ENCODE results near the gene SVOP. TPM values are rescaled to one million over a fixed set of nuclear protein-coding genes. Genes with fewer than 3 reads are reported as not detected.

The SVOP gene
- total RNA-seq, 4 donors from 2014 or later, result not detected

DNA sequence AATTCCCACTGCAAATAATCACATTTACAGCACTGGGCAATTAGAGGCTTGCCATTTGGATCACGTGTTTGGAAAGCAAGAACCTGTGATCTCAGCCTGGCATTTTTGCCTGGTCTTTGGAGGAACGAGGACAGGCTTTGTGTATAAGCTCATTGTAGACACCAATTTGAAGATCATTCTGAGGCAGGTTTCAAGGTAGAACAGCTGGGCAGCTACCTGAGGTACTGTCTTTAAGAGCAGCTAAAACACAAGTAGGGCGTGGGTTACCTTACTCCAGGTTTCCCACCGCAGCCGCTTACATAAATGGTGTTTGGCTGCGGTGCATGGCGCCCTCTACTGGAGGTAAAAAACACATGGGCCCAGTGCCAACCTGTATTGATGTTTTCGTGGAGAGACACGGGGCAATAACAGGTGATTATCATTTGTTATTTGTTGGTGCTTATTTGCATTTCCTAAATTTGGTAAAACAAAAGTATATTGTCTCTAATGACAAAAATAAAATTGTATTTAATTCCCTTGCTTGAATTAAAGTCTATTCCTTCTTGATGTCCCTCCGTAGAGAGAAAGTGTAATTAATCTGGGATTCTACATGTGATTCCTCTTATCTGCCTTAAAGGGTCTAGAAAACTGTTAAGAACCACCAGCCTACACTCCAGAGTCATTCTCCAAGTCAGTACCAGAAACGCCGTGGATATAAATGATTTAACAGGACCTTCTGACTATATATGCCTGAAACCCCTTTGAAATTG is 69.7 kb downstream of the SVOP start:
- Histone ChIP-seq H3K4me1 (peaks cover 0 to 10% (median 0%) of the 10 kb centered on the region in 4 donors), H3K27me3 (no peaks in the 10 kb centered on the region), H3K9me3 (peaks cover 0 to 14% (median 0%) of the 10 kb centered on the region in 4 donors), H3K27ac (peak overlapping the region in 1 of 4 donors; percentile 12), H3K36me3 (no peaks in the 10 kb centered on the region), H3K4me3 (peak overlapping the region in 1 of 4 donors; percentile 19)
- DNase-seq (ENCODE audit: low spot score in 2 of 2), result peak; percentile 67 to 91
- 21 to 24% methylated on average over 12 of the region's 12 CpGs for WGBS, 2 donors
- peak in 1 of 2 donors; percentile 71 for TF ChIP-seq EP300 (IDR thresholded peaks at IDR 0.05)
- TF ChIP-seq POLR2A (IDR thresholded peaks at IDR 0.05), result no peak
- TF ChIP-seq, protein P1, sequence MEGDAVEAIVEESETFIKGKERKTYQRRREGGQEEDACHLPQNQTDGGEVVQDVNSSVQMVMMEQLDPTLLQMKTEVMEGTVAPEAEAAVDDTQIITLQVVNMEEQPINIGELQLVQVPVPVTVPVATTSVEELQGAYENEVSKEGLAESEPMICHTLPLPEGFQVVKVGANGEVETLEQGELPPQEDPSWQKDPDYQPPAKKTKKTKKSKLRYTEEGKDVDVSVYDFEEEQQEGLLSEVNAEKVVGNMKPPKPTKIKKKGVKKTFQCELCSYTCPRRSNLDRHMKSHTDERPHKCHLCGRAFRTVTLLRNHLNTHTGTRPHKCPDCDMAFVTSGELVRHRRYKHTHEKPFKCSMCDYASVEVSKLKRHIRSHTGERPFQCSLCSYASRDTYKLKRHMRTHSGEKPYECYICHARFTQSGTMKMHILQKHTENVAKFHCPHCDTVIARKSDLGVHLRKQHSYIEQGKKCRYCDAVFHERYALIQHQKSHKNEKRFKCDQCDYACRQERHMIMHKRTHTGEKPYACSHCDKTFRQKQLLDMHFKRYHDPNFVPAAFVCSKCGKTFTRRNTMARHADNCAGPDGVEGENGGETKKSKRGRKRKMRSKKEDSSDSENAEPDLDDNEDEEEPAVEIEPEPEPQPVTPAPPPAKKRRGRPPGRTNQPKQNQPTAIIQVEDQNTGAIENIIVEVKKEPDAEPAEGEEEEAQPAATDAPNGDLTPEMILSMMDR (IDR thresholded peaks at IDR 0.05), result peak; percentile 80 to 91 (median 87)

DNA sequence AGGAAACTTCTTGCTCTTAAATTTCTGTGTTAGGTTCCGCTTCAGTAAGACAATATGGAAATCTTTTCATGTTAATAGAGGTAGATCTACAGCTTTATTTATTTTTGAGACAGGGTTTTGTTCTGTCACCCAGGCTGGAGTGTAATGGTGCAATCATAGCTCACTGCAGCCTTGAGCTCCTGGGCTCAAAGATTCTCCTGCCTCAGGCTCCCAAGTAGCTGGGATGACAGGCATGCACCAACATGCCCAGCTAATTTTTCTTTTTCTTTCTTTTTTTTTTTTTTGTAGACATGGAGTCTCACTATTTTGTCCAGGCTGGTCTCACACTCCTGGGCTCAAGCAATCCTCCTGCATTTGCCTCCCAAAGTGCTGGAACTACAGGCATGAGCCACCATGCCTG is 70.9 kb downstream of the SVOP start:
- H3K9me3 ChIP-seq, result peaks cover 0 to 14% (median 0%) of the 10 kb centered on the region in 4 donors
- DNase-seq (ENCODE audit: low spot score in 2 of 2), result no peak
- WGBS, 2 donors, result 94 to 100% methylated on average over 1 of the region's 1 CpG

GRCh38 chr12:108948367-108948766 is 72.5 kb downstream of the SVOP start:
- no peak overlapping the region for H3K27ac ChIP-seq
- TF ChIP-seq EP300 (IDR thresholded peaks at IDR 0.05), result no peak
- TF ChIP-seq, protein P1 (IDR thresholded peaks at IDR 0.05), result no peak
- TF ChIP-seq POLR2A (IDR thresholded peaks at IDR 0.05), result no peak
- peaks cover 0 to 14% (median 0%) of the 10 kb centered on the region in 4 donors for H3K9me3 ChIP-seq
- H3K4me1 ChIP-seq, result peaks cover 0 to 10% (median 0%) of the 10 kb centered on the region in 4 donors
- H3K27me3 ChIP-seq, result no peaks in the 10 kb centered on the region
- H3K36me3 ChIP-seq, result no peaks in the 10 kb centered on the region
- DNase-seq (ENCODE audit: low spot score in 2 of 2), result no peak
- H3K4me3 ChIP-seq, result no peak overlapping the region

More for the DNA sequence above, 70.9 kb downstream of the SVOP start:
- Histone ChIP-seq H3K27ac (no peak overlapping the region), H3K4me3 (no peak overlapping the region), H3K27me3 (no peaks in the 10 kb centered on the region), H3K4me1 (peaks cover 0 to 10% (median 0%) of the 10 kb centered on the region in 4 donors), H3K36me3 (no peaks in the 10 kb centered on the region)
- no peak for TF ChIP-seq EP300 (IDR thresholded peaks at IDR 0.05)
- no peak for TF ChIP-seq POLR2A (IDR thresholded peaks at IDR 0.05)
- TF ChIP-seq, protein P1 (IDR thresholded peaks at IDR 0.05), result no peak

DNA sequence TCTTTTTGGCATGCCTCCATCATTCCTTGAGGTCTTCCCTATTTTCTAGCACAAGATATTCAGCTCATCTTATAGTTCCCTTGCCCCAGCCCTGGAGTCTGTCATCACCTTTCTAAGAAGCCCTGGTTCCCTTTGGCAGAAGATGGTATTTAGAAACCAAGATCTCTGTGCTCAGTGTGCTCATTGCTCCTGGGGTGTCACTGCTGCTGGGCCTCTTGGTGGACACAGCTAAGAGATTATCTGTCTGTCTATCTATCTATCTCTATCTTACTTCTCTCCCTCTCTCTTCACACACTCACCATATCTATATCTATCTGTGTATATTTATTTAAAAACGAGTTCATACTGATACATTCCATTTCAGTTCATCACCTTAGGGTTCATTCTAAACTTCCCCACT is 73.8 kb downstream of the SVOP start:
- DNase-seq (ENCODE audit: low spot score in 2 of 2), result no peak
- Histone ChIP-seq H3K4me1 (peaks cover 0 to 10% (median 0%) of the 10 kb centered on the region in 4 donors), H3K36me3 (no peaks in the 10 kb centered on the region), H3K4me3 (no peak overlapping the region), H3K27ac (no peak overlapping the region), H3K27me3 (no peaks in the 10 kb centered on the region), H3K9me3 (peaks cover 0 to 14% (median 0%) of the 10 kb centered on the region in 4 donors)
- 69 to 81% methylated on average over 1 of the region's 1 CpG for WGBS, 2 donors
- TF ChIP-seq EP300 (IDR thresholded peaks at IDR 0.05), result no peak
- no peak for TF ChIP-seq POLR2A (IDR thresholded peaks at IDR 0.05)
- TF ChIP-seq, protein P1 (IDR thresholded peaks at IDR 0.05), result no peak

DNA sequence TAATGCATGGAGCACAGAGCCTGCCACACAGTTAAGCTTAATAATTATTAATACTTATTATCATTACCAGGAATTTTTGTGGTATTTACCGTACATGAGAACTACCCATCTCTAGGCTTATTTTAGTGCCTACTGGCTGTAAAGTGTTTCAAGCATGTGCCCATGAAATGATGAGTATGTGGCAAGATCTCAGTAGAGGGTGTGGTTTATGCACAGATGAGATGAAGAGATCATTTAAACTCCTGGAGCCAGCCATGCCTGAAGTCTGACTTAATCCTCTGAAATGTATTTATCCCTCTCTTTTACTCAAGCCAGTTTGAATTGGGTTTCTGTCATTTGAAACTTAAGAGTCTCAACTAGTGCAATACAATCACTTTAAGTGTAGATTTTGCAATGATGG is 80.7 kb downstream of the SVOP start:
- TF ChIP-seq POLR2A (IDR thresholded peaks at IDR 0.05) (no peak), EP300 (IDR thresholded peaks at IDR 0.05) (no peak)
- TF ChIP-seq, protein P1 (IDR thresholded peaks at IDR 0.05), result no peak

More for the DNA sequence above, 80.7 kb downstream of the SVOP start:
- DNase-seq (ENCODE audit: low spot score in 2 of 2), result no peak
- Histone ChIP-seq H3K9me3 (no peaks in the 10 kb centered on the region), H3K4me3 (no peak overlapping the region), H3K27ac (no peak overlapping the region), H3K27me3 (no peaks in the 10 kb centered on the region), H3K36me3 (no peaks in the 10 kb centered on the region), H3K4me1 (no peaks in the 10 kb centered on the region)
- WGBS, 2 donors, result 17 to 94% methylated on average over 1 of the region's 1 CpG

Data from tibial nerve (tissue), 4 donors.